GM23338 (cell line): Measurements from ENCODE around the gene APBA2.

Source experiments
- CREB1 ChIP-seq: fragments of 250-450 bp; sonication (Bioruptor Pico); IDR thresholded peaks from 2 replicates; pipeline ENCODE4 v1.5.0; 2020; ENCODE audit warnings: low read depth, mild to moderate bottlenecking, moderate library complexity
- CTCF ChIP-seq, 2 experiments: fragments of 200-600 bp in 1 of 2; sonication (generic) in 1 of 2; conservative IDR thresholded peaks; 2 replicates each; pipeline versions ENCODE4 v1.5.1 to v1.6.1; 2016 to 2017; ENCODE audit warnings: antibody characterized with exemption in 2 of 2, low read depth in 2 of 2, mild to moderate bottlenecking in 2 of 2, moderate library complexity in 1 of 2
- ETS1 ChIP-seq: IDR thresholded peaks from 2 replicates; pipeline ENCODE4 v1.6.1; 2016; ENCODE audit warnings: antibody characterized with exemption
- EZH2 ChIP-seq: fragments of 200-600 bp; sonication (generic); IDR thresholded peaks from one replicate; pipeline ENCODE4 v1.8.0; 2017; ENCODE audit warnings: antibody characterized with exemption, mild to moderate bottlenecking, low read depth; ENCODE audit not compliant: unreplicated experiment
- EZH2phosphoT487 ChIP-seq: fragments of 200-600 bp; sonication (generic); IDR thresholded peaks from one replicate; pipeline ENCODE4 v1.8.1; 2018; ENCODE audit warnings: antibody characterized with exemption; ENCODE audit not compliant: unreplicated experiment
- JUNB ChIP-seq: IDR thresholded peaks from one replicate; pipeline ENCODE4 v1.6.1; 2016; ENCODE audit warnings: antibody characterized with exemption; ENCODE audit not compliant: unreplicated experiment
- POLR2AphosphoS5 ChIP-seq: IDR thresholded peaks from 2 replicates; pipeline ENCODE4 v1.6.1; 2016; ENCODE audit warnings: antibody characterized with exemption, low read depth
- REST ChIP-seq: IDR thresholded peaks from one replicate; pipeline ENCODE4 v1.6.1; 2018; ENCODE audit warnings: antibody characterized with exemption; ENCODE audit not compliant: unreplicated experiment
- STAT1 ChIP-seq: IDR thresholded peaks from one replicate; pipeline ENCODE4 v1.6.1; 2016; ENCODE audit warnings: antibody characterized with exemption; ENCODE audit not compliant: unreplicated experiment
- ZNF114 ChIP-seq: fragments of 250-450 bp; sonication (Bioruptor Pico); IDR thresholded peaks from 2 replicates; pipeline ENCODE4 v1.5.0; 2020; ENCODE audit warnings: mild to moderate bottlenecking, moderate library complexity
- ZNF331 ChIP-seq: fragments of 250-450 bp; sonication (Bioruptor Pico); IDR thresholded peaks from 2 replicates; pipeline ENCODE4 v1.5.0; 2020; ENCODE audit warnings: low read depth, mild to moderate bottlenecking, moderate library complexity

- TF ChIP-seq CTCF (conservative IDR thresholded peaks at IDR 0.05; ENCODE audit: low read depth in 2 of 2): no peak
- TF ChIP-seq POLR2AphosphoS5: no peak
- TF ChIP-seq CREB1: no peak
- TF ChIP-seq REST: no peak
- no peak for TF ChIP-seq JUNB
- no peak for TF ChIP-seq EZH2
- TF ChIP-seq EZH2phosphoT487: no peak
- TF ChIP-seq ZNF114 (CRISPR knock-in tag): no peak
- no peak for TF ChIP-seq ETS1
- no peak for TF ChIP-seq STAT1
- no peak for TF ChIP-seq ZNF331 (CRISPR knock-in tag)
These were observed 170.1 kb downstream of the APBA2 start for GRCh38 chr15:29055876-29056275.
